HG02840 (cell line): ENCODE results near the gene HMGB4.

ENCODE experiments used
- ATAC-seq: cut with Tn5 transposase; IDR thresholded peaks from one replicate; pipeline ENCODE4 v1.9.1; 2021; ENCODE audit warnings: mild to moderate bottlenecking, moderate library complexity, moderate number of reproducible peaks; ENCODE audit not compliant: unreplicated experiment, low FRiP score

Gene HMGB4

DNA sequence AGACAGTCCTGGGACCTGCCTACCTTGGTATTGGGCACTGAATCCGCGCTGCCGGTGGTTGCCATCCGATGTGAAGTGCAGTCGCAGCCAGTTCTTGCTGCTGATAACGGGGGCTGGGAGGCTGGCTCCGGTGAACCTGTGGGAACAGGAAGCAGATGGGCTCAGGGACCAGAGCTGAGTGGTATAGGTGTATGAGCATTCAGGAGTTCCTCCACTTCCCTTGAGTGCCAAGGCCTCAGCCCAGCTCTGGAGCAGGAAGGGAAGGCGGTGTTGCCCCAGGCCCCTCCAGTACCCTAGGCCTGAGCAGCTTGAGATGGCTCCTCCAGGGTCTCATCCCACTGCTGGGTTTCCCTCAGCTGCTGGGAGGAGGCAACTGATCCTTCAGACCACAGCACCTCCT, 17.0 kb upstream of the HMGB4 start:
- no peak for ATAC-seq

DNA sequence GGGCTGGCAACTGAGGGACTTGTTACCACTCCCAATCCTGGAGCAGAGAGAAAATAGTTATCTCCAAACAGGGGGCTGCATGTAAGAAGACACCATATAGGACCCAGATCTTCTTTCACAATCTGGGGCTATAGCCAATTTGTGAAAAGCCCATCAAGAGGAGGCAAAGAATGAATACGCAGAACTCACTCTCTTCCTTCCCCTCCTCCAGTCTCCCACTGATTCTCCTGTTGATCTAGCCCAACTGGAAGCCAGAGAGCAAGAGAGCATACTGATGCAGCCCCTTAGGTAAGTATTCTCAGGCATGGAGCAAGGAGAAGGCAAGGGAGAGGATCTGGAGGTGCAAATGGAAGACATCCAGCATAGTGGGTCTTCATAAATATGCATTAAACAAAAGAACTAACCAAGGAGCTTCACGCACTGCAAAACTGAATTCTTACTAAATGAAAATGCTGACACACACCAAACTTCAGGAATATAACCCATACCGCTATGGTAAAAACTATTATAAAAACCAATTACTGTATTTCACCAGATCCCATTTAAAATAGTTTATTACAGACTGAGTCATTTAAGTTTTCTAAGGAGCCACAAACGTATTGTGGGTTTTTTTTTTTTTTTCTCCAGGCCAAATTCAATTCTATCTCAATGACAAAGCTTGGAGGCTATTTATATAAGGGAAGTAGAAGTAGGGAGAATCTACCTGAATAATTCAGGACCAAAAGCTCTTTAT, 15.5 kb upstream of the HMGB4 start:
- ATAC-seq = no peak

DNA sequence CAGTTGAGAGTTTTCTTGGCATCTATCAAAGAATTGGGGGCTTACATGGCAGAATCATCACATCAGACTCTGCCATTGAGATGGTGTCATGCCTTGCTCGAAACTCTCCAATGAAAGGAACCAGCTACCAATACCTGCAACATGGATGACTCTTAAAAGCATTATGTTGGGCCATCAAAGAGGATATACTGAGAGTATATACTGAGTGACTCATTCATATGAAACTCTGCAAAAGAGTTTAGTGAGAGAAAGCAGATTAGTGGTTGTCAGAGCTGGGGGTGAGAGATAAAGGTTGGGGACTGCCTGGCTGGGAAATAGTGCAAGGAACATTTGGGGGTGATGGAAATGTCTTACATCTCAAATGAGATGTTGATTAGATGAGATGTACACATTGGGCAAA, 14.7 kb upstream of the HMGB4 start:
- no peak for ATAC-seq

DNA sequence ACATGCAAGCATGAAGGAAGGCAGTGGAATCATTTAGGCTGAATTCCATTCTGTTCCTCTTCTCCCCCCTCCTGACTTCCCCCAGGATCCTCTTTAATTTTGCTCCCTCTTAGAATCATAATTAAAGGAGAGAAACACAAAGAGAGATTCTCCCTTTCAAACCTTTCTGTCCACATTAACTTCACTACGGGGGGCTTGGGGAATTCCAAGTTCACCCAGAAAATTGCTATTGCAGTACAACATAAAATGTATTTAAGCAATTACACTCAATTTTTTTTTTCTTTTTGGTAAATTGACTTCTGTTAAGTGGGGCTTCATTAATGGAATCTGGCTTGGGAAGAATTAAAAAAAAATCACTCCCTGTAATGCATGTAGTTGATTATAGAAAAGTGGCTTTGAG, 13.4 kb upstream of the HMGB4 start:
- no peak for ATAC-seq

DNA sequence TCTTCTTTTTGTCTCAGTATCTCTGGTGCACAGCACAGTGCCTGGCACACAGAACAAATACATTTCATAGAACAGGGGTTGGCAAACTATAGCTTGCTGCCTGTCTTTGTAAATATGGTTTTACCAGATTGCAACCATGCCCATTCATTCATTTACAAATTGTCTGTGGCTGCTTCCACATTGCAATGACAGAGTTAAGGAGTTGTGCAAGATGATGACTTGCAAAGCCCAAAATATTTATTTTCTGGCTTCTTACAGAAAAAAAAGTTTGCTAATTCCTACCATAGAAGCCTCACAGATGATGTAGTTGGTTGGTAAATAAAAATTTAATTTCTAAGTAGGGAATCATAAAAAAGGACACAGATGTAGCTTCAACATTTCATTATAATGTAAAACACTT, 11.2 kb upstream of the HMGB4 start:
- no peak for ATAC-seq

DNA sequence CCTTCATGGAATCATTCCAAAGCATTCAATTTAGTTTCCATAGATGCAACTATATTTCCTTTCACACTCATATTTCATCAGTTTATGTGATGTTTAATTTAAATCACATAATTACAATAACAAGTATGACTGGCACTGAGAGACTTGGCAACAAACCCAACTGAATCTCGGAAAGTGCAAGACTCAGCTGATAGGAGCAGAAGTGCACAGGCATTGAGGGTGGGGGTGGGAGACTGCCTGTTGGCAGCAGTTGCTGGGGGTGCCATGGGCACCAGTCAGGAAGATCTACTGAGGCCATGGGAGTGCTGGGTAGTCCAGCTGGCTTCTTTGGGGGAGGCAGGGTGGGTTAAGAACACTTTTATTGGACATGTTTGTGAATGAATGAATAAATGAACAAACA, 10.4 kb upstream of the HMGB4 start:
- no peak for ATAC-seq

DNA sequence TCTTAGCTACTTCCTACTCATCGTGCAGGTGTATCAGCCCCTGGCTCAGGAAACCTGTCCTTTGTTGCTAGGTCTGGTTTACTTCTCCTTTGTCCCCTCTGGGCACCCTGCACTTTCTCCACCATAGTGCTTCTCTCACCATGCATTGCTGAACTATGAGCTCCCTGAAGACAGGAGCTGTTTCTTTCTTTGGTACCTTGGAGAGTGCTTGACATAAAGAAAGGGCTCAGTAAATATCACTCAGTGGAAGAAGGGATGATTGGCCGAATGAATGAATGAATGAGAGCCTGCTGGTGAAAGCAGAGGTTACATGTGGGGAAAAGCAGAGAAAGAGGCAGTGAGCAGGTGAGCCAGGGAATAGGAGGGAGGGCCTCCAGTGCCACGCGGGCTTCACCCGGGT, 9.8 kb upstream of the HMGB4 start:
- ATAC-seq = no peak

DNA sequence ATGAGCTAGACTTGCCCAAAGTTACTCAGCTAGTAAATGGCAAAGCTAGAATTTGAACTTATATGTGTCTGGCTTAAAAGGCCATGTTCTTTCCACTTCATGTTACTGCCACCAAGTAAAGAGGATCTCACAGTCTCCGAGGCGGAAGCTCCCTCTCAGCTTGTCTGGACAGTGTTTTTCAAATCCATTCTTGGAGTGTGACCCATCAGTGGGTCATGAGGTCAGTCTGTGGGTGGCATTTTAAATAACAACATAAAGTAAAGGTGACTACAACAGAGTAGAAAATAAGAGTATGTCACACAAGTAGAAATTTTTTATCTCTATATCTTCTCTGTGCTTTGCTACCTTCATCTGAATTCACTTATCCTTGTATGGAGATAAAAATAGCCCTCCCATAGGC, 3.2 kb upstream of the HMGB4 start:
- no peak for ATAC-seq

DNA sequence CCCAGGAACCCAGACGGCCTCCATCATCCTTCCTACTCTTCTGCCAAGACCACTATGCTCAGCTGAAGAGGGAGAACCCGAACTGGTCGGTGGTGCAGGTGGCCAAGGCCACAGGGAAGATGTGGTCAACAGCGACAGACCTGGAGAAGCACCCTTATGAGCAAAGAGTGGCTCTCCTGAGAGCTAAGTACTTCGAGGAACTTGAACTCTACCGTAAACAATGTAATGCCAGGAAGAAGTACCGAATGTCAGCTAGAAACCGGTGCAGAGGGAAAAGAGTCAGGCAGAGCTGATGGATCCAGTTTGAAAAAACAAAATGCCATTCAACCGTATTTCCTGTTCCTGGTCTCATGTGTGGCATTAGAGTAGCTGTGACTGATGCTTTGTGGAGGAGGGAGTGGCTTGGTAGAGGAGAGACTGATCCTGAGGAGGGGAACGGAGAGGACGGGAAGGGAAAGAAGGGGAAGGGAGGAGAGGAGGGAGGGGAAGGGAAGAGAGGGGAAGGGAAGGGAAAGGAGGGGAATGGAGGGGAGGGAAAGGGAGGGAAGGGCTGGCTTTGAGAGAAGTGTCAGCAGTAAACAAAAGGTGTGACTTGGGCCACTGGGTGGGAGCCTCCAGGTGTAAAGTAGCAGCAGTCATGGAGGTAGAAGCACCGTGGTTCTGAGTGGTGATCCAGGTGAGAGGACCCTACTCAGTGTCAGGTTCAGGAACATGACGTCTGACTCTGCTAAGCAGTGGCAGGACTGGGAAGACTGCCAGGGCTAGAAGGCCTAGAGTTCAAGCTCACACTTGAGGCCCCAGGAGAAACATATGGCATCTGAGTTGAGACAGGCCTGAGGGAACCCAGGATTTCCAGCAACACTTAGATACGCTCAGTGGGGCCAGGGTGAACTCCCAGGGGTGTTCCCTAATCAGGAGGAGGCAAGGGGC, 846 bp downstream of the HMGB4 start:
- ATAC-seq = no peak

DNA sequence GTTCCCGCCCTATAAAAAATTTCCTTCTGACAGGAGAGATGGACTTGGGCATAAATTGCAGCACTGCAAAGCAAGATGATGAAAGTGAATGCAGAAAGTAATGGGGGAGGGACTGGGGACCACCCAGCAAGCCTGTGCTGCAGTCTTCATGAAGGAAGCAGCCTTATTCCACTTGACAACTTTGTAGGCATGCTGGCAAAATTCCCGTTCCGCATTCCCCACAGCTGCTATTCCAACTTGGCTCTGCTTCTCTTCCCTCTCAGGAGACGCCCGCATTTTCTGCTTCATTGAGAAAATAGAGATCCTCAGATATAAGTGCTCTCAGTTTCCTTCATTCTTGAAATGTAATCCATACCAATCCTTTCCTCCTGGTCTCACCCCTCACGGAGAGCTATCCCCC, 2.4 kb downstream of the HMGB4 start:
- no peak for ATAC-seq

DNA sequence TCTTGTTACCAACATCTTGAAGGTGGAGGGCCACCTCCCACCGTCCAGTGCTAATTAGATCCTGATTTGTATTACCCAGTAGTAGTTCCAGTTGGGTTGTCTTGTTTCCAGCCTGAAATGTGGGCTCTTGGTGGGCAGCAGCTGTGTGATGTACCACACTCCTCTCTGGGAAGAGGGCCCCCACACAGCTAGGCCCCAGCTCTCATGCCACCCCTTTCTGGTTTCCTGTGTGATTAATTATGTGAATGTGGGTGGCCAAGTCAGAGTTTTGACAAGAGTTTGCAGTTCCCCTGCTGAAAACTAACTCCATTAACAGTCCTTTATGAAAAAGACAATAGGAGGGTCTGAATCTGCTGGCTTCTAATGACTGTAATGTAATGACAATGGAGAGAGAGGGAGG, 3.8 kb downstream of the HMGB4 start:
- no peak for ATAC-seq

DNA sequence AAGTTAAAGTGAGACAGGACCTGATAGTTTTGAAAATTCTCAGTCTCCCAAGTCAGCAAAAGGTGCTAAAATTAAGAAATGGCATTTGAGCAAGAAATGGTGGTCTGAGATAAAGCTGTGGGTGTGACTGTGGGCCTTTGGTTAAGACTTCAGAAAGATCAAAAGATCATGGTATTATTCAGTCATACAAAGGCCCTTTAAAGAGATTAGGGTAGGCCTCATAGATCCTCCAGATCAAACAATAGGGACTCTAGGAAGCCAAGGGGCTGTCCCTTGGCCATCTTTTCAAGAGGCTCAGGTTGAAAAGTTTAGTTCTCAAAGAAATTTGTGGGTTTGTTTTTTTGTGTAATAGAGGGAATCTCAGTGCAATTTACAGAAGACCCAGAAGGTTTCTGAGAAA, 8.4 kb downstream of the HMGB4 start:
- ATAC-seq = no peak

DNA sequence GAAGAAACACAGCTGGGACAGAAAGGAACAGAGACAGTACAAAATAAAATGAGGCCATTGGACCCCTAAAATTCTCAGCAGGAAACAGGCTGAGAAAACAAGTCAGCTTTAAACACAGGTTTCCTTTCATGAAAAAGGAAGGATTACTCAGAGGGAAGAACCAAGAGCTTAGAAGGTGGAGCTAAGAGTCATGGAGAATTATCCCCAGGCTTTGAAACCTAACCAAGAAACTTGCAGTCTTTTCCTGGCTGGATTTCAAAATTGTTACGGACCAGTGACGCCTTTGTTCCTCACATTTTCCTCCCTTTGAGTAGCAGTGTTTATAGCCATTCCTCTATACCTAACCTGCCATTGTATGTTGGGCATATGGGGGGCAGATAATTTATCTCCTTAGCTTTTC, 8.8 kb downstream of the HMGB4 start:
- ATAC-seq = no peak

DNA sequence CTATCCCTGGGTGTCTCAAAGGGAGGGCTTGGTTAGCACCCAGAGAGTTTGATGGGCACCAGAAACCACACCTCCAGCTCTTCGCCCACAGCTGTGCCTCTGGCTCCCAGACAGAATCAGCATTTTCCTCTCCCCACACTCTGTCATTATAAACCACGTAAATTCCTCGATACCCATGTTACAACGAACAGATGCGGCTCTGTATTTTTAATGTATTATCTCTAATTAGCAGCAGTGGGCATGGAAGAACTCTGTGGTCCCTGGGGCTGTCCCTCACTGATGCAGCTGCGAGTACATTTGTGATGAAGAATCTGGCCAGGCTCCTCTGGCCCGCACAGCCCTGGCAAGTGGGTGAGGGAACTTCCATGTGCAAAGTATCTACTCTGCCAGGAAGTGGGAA, 10.8 kb downstream of the HMGB4 start:
- no peak for ATAC-seq

DNA sequence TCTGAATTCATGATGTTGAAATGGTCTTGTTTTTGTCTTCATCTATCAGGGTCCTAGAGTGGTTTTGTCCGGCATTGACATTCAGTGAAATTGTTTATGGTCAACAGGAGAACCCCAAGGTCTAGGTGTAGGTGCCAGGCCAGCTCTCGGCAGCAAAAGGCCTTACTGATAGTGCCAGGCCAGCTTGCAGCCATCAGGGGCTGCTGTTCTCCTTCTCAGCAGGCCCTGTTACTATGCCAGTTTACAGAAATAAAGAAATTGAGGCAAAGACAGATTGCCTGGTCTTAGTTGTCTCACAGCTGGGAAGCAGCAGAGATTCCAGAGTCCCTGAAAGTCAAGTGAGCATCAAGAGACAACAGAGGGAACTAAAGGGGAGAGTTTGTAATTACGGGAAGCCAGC, 12.0 kb downstream of the HMGB4 start:
- no peak for ATAC-seq

DNA sequence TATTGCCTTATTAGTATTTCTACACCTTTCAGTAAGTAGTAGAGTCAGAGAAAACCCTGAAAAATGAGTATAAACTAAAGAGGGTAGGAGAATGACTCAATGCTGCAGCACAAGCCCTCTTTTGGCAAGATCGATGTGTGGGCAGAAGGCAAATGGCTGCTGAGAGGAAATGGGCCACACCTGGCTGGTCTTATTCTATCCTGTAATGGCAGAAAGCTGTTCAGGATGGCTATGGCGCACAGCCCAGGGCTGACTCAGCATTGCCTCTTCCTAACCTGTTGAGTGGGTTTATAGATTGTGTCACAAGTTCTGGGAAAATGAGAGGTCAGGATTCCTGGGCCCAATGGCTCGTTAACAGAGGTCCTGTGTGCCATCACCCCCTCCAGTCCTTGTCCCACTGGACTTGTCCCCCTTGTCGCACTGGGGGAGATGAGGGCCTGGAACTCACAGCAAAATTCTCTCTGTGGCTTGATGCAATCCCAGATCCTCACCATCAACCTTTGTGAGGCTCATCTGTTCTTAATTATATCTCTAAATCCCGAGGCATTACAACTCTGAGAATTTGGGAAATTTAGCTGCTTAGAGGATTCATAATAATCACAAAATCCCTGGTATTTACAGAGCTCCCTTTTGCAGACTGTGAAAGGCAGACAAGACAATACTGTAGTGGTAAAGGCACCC, 13.2 kb downstream of the HMGB4 start:
- ATAC-seq = no peak

DNA sequence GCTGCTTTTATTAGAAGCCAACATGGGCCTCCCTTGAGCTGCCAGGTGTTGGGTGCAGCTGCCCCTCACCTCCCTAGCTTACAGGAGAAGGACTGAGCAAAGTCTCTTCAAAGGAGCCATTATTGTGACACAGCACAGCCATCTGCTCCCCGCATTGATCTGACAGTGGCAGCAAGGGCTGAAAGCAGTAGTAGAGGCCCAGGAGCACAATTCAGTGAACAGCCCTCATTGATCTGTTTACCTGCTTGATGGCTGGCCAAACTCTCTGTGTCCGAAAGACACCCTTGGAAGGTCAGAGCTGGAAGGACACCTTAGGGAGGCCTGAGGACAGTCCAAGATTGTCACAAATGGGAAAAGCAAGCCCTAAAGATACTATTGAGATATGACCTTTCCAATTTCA, 14.5 kb downstream of the HMGB4 start:
- ATAC-seq = no peak

DNA sequence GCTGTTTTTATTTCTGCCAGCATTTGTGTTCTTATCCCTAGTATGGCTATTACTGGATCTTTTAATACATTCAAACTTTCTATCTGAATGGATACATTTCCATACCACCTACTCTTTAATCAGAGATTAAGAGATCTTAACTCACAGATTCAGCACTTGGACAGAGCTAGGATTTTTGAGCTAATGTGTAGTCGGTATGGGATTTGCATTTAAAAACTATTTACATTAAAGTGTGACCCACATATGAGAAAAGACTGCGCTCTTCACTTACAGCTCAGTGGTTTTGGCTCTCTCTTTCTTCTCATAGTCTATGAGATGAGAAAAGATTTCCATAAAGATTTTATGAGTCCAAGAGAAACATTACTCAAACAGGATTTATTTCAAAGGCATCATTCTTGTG, 16.4 kb downstream of the HMGB4 start:
- ATAC-seq = no peak

DNA sequence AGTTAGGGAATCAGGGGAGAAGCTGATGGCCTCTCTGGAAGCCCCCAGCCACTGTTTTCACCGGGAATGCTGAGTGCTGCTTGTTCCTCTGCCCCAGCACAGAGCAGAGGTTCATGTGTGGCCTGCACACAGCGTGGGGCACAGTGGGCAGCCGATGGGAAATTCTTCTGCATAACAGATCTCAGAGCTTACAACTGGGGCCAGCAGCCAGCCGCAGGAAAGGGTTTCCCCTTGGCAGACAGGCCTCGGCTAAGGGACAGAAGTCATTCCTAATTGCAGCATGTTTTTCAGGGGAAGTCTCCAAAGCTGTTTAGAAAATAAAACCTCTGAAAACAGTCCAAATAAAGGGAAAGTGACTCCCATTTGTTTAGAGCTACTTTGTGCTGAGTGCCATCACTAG, 22.6 kb downstream of the HMGB4 start:
- no peak for ATAC-seq

DNA sequence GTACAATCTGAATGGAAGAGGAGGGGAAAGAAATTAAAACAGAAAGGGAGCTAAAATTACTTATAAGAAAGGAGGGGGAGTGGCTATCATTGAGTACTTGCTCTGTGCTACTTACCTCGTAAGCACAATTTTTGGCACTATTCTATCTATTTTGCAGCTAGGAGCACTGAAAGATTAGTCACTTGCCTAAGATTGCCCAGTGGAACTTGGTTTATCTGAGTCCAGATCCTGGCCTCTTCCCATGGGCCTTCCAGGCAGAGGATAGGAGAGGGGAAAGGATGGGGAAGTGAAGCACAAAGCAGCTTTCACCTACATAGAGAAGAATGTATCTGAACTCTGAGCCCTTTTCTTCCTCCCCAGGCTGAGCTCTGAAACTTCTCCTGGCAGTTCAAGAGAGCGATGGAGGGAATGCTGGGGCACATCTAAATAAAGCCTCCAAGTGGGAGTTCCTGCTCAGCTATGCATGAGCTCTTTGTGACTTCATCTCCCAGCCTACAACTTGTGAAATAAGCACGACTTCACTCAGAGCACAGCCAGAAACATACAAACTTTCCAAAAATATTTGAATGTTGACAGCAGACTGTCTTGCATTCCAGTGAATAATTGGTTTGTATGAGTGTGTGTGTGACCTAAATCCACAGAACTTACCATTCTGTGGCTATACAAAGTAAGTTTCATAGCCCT, 29.4 kb downstream of the HMGB4 start:
- ATAC-seq = no peak

DNA sequence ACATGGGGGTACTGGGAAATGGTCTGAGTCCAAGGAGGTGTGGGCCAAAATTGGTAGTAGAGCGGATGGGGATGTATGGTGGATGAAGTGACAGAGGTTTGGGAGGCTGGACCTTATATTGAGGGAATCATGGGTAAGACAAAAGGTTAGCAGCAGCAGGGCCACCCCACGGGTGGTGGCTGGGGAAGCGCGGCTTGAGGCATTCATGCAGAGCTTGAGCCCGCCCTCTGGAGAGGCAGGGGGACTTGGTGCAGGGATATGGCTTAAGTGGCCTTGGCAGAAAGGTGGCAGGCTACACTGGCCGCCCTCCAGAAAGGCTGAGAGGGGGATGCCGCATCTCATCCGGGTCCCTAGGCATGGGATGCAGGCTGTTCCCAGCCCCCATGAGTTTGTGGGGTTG, 31.5 kb downstream of the HMGB4 start:
- no peak for ATAC-seq
